GM10248 (cell line): ENCODE data around the gene EMILIN1.

Experiments used
- CTCF ChIA-PET: fragments of 300-600 bp; sonication (Branson Sonifier 250); formaldehyde crosslinking; extraction: SDS; loops from one replicate; lab custom pipeline; 2021; ENCODE audit warnings: antibody characterized with exemption; lab: Yijun Ruan, JAX
- POLR2A ChIA-PET: fragments of 350-650 bp; sonication (Branson Sonifier 250); formaldehyde crosslinking; extraction: SDS; loops from one replicate; lab custom pipeline; 2020; ENCODE audit warnings: antibody characterized with exemption; lab: Yijun Ruan, JAX
- DNase-seq: peaks from one replicate; pipeline ENCODE4 v3.0.0; 2012; ENCODE audit errors: extremely low spot score
- TF ChIP-seq, protein P1 (sequence below): IDR thresholded peaks from 2 replicates; pipeline ENCODE4 v1.5.1; 2012; ENCODE audit warnings: mild to moderate bottlenecking, low read depth; ENCODE audit errors: extremely low read depth, missing control alignments, control extremely low read depth

EMILIN1 gene

DNA sequence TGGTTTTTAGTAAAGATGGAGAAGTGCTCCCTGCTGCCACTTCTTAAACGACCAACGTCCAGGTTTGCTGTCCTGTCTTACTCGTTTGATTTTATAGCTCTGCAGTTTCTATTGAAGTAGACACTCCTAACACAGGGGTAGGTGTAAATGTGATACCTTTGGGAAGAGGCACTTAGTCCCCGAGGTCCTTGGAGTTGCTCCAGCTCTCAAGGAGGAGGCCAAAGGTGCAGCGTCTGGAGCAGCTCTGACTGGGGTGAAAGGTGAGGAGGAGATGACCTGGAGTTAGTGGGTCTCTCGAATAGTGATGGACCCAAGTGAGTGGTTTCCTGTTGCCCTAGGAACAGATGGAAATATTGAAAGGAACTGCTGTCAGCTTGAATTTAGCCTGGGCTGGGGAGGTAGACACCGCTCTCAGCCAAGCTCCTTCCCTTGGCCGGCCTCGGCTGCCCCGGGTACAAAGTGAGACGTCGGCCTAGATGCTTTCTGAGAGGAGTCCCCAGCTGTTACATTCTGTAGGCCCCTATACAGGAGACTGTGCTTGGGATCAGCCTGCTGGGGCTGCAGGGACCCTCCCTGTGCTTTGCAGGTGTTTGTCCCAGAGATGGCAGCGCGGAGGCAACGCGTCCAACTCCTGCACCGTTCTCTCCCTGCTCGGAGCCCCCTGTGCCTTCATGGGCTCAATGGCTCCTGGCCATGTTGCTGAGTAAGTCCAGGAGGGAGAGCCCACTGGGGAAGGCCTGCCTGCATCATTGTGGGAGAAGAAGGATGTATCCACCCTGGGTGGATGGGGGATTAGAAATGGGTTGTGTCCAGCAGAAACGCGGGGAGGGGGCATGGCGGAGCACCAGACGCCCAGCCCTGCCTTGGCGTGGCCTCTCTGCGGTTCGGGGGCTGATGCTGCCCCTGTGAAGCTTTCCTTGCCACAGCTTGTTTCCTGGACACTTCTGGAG lies 13.6 kb downstream of the EMILIN1 start:
- CTCF ChIA-PET, result interaction anchor here (1.5 to 10.8 kb wide), 6 partner anchors 7 to 591 kb away, joined by 3 to 105 read pairs (median 6); partner anchors contain the start of gene KHK
- DNase-seq, result no peak
- POLR2A ChIA-PET, result no interaction called here
- TF ChIP-seq, protein P1, sequence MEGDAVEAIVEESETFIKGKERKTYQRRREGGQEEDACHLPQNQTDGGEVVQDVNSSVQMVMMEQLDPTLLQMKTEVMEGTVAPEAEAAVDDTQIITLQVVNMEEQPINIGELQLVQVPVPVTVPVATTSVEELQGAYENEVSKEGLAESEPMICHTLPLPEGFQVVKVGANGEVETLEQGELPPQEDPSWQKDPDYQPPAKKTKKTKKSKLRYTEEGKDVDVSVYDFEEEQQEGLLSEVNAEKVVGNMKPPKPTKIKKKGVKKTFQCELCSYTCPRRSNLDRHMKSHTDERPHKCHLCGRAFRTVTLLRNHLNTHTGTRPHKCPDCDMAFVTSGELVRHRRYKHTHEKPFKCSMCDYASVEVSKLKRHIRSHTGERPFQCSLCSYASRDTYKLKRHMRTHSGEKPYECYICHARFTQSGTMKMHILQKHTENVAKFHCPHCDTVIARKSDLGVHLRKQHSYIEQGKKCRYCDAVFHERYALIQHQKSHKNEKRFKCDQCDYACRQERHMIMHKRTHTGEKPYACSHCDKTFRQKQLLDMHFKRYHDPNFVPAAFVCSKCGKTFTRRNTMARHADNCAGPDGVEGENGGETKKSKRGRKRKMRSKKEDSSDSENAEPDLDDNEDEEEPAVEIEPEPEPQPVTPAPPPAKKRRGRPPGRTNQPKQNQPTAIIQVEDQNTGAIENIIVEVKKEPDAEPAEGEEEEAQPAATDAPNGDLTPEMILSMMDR, result no peak

DNA sequence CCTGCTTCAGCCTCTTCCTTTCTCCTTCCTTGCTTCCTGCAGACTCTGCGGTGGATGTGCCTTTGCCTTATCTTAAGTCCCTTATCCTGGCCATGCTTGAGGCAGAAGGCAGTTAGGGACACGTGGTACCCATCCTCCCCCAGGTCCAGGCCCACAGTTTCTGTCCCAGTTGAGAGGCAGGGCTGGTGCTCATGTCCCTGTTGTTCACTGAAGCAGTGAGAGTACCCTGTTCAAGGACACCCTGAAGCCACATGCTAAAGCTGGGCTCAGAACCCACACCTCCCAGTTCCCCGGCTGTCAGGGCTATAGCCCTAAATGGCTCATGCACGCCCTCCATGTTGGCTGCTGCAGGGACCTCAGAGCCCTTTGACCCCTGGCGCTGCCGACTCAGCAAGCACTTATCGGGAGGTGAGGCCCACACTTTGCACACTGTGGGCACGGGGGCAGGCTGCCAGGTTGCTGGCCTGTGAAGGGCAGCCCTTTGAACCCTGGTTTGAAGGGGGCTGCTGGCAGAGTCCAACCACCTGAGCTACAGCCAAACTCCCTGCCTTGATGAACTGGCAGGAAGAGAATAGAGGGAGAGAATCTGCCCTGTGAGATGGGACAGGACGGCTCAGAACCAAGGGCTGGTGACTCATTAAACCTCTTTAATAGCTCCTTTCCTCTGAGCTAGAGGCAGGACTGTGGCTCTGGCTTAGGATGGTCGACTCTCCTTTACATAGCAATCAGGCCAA lies 14.4 kb downstream of the EMILIN1 start:
- POLR2A ChIA-PET, result no interaction called here

GRCh38 chr2:27093430-27094352 lies 15.3 kb downstream of the EMILIN1 start:
- POLR2A ChIA-PET, result no interaction called here
- no peak for DNase-seq
- CTCF ChIA-PET, result interaction anchor here (1.4 to 10.8 kb wide), 7 partner anchors 9 to 590 kb away, joined by 3 to 105 read pairs (median 6); partner anchors contain the start of gene KHK
- TF ChIP-seq, protein P1, result no peak

More for the DNA sequence above, 14.4 kb downstream of the EMILIN1 start:
- no peak for DNase-seq
- TF ChIP-seq, protein P1, result no peak
- CTCF ChIA-PET, result interaction anchor here (1.4 to 10.8 kb wide), 7 partner anchors 8 to 590 kb away, joined by 3 to 105 read pairs (median 6); partner anchors contain the start of gene KHK

- ChIA-PET CTCF (interaction anchor here (1.2 to 10.8 kb wide), 7 partner anchors 10 to 210 kb away, joined by 3 to 136 read pairs (median 8); partner anchors contain the start of genes KHK and TRIM54), POLR2A (no interaction called here)
- no peak for DNase-seq
- TF ChIP-seq, protein P1, result no peak
These were observed 16.1 kb downstream of the EMILIN1 start for GRCh38 chr2:27094353-27094984.

GRCh38 chr2:27095427-27095744 lies 17.0 kb downstream of the EMILIN1 start:
- no peak for DNase-seq
- TF ChIP-seq, protein P1, result no peak
- POLR2A ChIA-PET, result no interaction called here
- CTCF ChIA-PET, result interaction anchor here (1.2 to 10.8 kb wide), 5 partner anchors 10 to 186 kb away, joined by 3 to 136 read pairs (median 33); partner anchors contain the start of genes KHK and TRIM54
